22Rv1 (cell line): ENCODE results near the gene RNF38.

Experiments used
- H3K27ac ChIP-seq: fragments of 450-650 bp; 2 replicates; pipeline ENCODE4 v1.5.1; 2017
- CTCF ChIP-seq: fragments of 450-650 bp; IDR thresholded peaks from 2 replicates; pipeline ENCODE4 v1.5.1; 2017; ENCODE audit warnings: mild to moderate bottlenecking
- ZFX ChIP-seq: fragments of 450-650 bp; IDR thresholded peaks from 2 replicates; pipeline ENCODE4 v1.6.1; 2017; ENCODE audit warnings: antibody characterized with exemption, borderline replicate concordance

RNF38 gene

GRCh38 chr9:36292641-36293040, 107.4 kb downstream of the RNF38 start:
- TF ChIP-seq ZFX (no peak), CTCF (no peak)
- no peak overlapping the region for H3K27ac ChIP-seq

DNA sequence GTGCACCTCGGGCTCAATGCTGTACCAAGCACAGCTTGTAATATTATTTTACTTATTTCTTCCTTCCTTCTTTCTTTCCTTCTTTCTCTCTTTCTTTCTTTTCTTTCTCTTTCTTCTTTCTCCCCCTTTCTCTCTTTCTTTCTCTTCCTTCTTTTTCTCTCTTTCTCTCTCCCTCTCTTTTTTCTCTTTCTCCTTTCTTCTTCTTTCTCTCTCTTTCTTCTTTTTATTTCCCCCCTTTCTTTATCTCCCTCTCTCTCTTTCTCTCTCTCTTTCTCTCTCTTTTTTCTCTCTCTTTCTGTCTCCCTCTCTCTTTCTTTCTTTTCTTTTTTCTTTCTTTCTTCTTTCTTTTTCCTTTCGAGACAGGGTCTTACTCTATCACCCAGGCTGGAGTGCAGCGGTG, 109.1 kb downstream of the RNF38 start:
- no peak overlapping the region for H3K27ac ChIP-seq
- TF ChIP-seq ZFX (no peak), CTCF (no peak)

DNA sequence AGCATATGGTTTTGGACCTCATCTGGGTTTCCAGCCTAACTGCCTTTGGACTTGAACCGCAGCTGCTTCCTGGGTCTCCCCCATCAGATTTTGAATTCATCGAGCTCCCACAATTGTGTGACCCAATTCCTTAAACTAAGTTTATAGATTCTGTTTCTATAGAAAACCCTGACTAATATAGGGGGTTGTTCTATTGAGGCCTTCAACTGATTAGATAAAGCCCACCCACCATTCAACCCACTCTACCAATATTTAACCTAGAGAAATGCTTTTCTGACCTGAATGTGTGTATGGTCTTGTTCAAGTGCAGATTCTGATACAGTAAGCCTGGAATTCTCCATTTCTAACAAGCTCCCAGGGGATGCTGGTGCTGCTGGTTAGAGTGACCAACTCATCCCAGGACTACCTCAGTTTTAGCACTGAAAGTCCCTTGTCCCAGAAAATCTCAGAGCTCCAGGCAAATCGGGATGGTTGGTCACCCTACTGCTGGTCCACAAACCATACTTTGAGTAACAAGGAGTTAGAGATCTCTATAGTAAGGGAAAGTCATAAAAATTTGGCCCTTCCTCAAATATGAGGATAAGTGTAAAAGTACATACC, 110.1 kb downstream of the RNF38 start:
- H3K27ac ChIP-seq = no peak overlapping the region
- no peak for TF ChIP-seq ZFX
- no peak for TF ChIP-seq CTCF

DNA sequence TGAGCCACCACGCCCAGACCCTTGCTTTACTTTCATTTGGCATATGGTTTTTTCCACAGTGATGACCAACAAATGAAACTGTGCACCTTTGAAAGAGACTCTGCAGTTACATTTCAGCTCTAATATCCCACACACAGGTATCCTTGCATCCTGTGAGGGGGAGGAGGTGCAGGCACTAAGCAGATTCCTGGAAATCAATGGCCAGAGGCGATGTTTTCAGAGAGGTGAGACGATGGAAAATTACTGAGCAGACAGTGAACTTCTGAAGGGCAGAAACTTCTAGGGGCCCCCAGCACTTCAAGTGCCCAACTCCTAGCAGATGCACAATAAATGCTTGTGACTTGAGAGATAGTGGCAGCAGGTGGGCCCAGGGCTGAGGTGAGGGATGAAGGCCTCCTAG, 112.0 kb downstream of the RNF38 start:
- H3K27ac ChIP-seq = no peak overlapping the region
- TF ChIP-seq ZFX (no peak), CTCF (no peak)
